Glutamatergic neuron (in vitro differentiated cells): Measurements from ENCODE around the gene GLTP. TPM values are rescaled to one million over a fixed set of nuclear protein-coding genes. Genes with fewer than 3 reads are reported as not detected.

Experiments used
- DNase-seq: peaks from one replicate; pipeline ENCODE4 v3.0.0; 2022
- H3K27ac Mint-ChIP-seq: one replicate; pipeline ENCODE4 v1.8.0; 2020; ENCODE audit warnings: mild to moderate bottlenecking, mixed read lengths, inconsistent platforms; ENCODE audit not compliant: unreplicated experiment
- H3K27me3 Mint-ChIP-seq: one replicate; pipeline ENCODE4 v1.8.0; 2020; ENCODE audit warnings: mild to moderate bottlenecking, moderate library complexity, mixed read lengths, inconsistent platforms; ENCODE audit not compliant: unreplicated experiment
- H3K36me3 Mint-ChIP-seq: one replicate; pipeline ENCODE4 v1.8.0; 2020; ENCODE audit warnings: mild to moderate bottlenecking, mixed read lengths, inconsistent platforms; ENCODE audit not compliant: unreplicated experiment
- H3K4me1 Mint-ChIP-seq: one replicate; pipeline ENCODE4 v1.8.0; 2020; ENCODE audit warnings: mild to moderate bottlenecking, low read depth, mixed read lengths, inconsistent platforms; ENCODE audit not compliant: unreplicated experiment
- H3K4me3 Mint-ChIP-seq: one replicate; pipeline ENCODE4 v1.8.0; 2020; ENCODE audit warnings: mild to moderate bottlenecking, mixed read lengths, inconsistent platforms; ENCODE audit not compliant: unreplicated experiment
- H3K9me3 Mint-ChIP-seq: one replicate; pipeline ENCODE4 v1.8.0; 2020; ENCODE audit warnings: mild to moderate bottlenecking, moderate library complexity, mixed read lengths, inconsistent platforms; ENCODE audit not compliant: unreplicated experiment
- CTCF ChIP-seq: fragments of 200-600 bp; sonication (generic); IDR thresholded peaks from one replicate; pipeline ENCODE4 v1.5.0; 2021; ENCODE audit not compliant: partially characterized antibody, unreplicated experiment
- total RNA-seq: library from RNA; stranded (reverse); fragmentation: NEBNext Ultra II Directional; extraction: Animal tissue kit (Norgen Biotek cat#: 25700); gene quantifications from one replicate; pipeline ENCODE4 v1.2.1, GENCODE V29; 2021; ENCODE audit not compliant: unreplicated experiment

GLTP gene
- total RNA-seq, 1 donor from 2014 or later = 22.6 TPM

GRCh38 chr12:109877504-109878246 is 2.7 kb downstream of the GLTP start:
- H3K9me3 Mint-ChIP-seq = peaks cover 14% of the 10 kb centered on the region
- H3K27me3 Mint-ChIP-seq = peaks cover 13% of the 10 kb centered on the region
- peaks cover 6% of the 10 kb centered on the region for H3K36me3 Mint-ChIP-seq
- peak overlapping the region; percentile 98 for H3K4me3 Mint-ChIP-seq
- peaks cover 33% of the 10 kb centered on the region for H3K4me1 Mint-ChIP-seq
- H3K27ac Mint-ChIP-seq = peak overlapping the region; percentile 96
- DNase-seq = peak; percentile 29
- TF ChIP-seq CTCF = no peak

GRCh38 chr12:109876406-109876805 is 3.9 kb downstream of the GLTP start:
- Mint-ChIP-seq H3K9me3 (peaks cover 14% of the 10 kb centered on the region), H3K27me3 (peaks cover 11% of the 10 kb centered on the region), H3K4me3 (no peak overlapping the region), H3K27ac (no peak overlapping the region), H3K4me1 (peaks cover 37% of the 10 kb centered on the region), H3K36me3 (peaks cover 6% of the 10 kb centered on the region)
- no peak for TF ChIP-seq CTCF
- no peak for DNase-seq

- DNase-seq = no peak
- Mint-ChIP-seq H3K4me3 (no peak overlapping the region), H3K9me3 (peaks cover 9% of the 10 kb centered on the region), H3K36me3 (no peaks in the 10 kb centered on the region), H3K27ac (no peak overlapping the region), H3K4me1 (peaks cover 33% of the 10 kb centered on the region), H3K27me3 (peaks cover 8% of the 10 kb centered on the region)
- no peak for TF ChIP-seq CTCF
These were observed 4.7 kb downstream of the GLTP start for GRCh38 chr12:109875572-109876131.

- no peak overlapping the region for H3K4me3 Mint-ChIP-seq
- no peak for TF ChIP-seq CTCF
- DNase-seq = no peak
- peaks cover 6% of the 10 kb centered on the region for H3K27me3 Mint-ChIP-seq
- H3K36me3 Mint-ChIP-seq = no peaks in the 10 kb centered on the region
- H3K4me1 Mint-ChIP-seq = peaks cover 30% of the 10 kb centered on the region
- peaks cover 9% of the 10 kb centered on the region for H3K9me3 Mint-ChIP-seq
- H3K27ac Mint-ChIP-seq = no peak overlapping the region
These were observed 6.7 kb downstream of the GLTP start for GRCh38 chr12:109873653-109874052.

- no peak for TF ChIP-seq CTCF
- Mint-ChIP-seq H3K27ac (no peak overlapping the region), H3K36me3 (no peaks in the 10 kb centered on the region), H3K4me1 (peaks cover 18% of the 10 kb centered on the region), H3K4me3 (no peak overlapping the region), H3K27me3 (no peaks in the 10 kb centered on the region), H3K9me3 (no peaks in the 10 kb centered on the region)
- no peak for DNase-seq
These were observed 8.6 kb downstream of the GLTP start for GRCh38 chr12:109871668-109872314.
